ENCODE measurements around the gene SLFN12L.

Gene SLFN12L

GRCh38 chr17:35537601-35538141, at the start of gene SLFN12L:
SLFN12L (minus strand) TSS chr17:35537678; CDS start chr17:35522364, 15,314 bp downstream.
- TF ChIP-seq CTCF (IDR thresholded peaks at IDR 0.05; ENCODE audit: insufficient read depth, missing control alignments), result no peak
- no peak for DNase-seq (ENCODE audit: insufficient read length, low spot score)
- FAIRE-seq, result no peak

DNA sequence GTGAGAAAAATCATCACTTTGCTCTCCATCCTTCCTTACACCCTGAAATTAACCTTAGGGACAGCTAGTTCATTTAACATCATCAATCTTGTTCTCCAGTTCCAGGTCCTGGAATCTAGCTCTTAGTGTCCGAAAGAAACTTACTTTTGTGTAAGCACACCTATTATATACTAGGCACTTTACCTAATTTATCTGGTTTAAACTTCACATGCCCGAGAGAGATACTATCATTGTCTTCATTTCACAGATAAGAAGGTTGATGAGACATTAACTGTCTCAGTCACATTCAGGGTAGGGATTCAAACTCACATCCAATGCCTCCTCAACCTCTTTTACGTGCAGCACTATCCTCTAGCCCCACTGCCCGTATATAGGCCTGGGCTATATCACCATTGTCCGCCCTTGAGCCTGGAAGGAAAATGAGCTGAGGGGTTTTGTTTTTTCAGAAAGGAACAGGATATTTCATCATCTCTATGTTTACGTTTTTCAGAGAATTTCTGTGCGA, 49.1 kb upstream of the SLFN12L start:
- FAIRE-seq (no peak), DNase-seq (ENCODE audit: insufficient read length, low spot score) (no peak)
- TF ChIP-seq CTCF (IDR thresholded peaks at IDR 0.05; ENCODE audit: insufficient read depth, missing control alignments), result no peak

DNA sequence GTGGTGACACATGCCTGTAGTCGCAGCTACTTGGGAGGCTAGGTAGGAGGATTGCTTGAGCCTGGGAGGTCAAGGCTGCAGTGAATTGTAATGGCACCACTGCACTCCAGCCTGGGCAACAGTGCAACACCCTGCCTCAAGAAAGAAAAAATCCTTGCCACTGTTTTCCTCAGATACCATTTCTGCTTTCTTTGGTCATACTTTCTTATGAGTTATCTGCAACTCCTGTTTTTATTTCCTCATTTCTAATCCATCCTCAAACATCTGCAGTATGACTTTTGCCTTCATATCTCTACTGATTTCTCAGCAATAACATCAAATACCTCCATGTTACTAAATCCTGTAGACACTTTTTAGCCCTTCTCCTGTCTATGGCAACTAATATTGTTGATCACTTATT, 46.6 kb upstream of the SLFN12L start:
- no peak for TF ChIP-seq CTCF (IDR thresholded peaks at IDR 0.05; ENCODE audit: insufficient read depth, missing control alignments)

DNA sequence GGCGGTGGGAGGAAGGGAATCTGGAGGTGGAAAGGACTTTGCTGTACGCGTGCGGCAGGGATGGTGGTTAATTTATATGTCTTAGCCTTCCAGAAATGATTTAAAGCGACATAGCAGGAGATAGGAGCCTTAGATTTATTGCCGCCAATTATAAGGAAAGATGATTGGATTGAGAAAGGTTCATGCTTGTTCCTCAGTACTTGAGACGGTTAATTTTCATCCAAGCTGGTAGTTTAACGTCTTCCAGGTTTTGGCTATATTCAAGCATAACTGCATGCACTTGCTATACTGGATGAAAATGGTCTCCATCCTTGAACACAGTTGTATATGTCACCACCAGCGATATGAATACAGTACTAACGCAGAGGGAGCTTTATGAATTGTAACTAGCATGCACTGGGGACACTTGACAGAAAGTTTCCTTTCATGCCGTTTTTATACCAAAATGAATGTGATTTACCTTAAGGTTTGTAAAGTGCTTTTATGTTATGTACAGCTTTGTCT, 41.5 kb upstream of the SLFN12L start:
- FAIRE-seq (no peak), DNase-seq (ENCODE audit: insufficient read length, low spot score) (no peak)
- no peak for TF ChIP-seq CTCF (IDR thresholded peaks at IDR 0.05; ENCODE audit: insufficient read depth, missing control alignments)

More for the DNA sequence above, 46.6 kb upstream of the SLFN12L start:
- FAIRE-seq (no peak), DNase-seq (ENCODE audit: insufficient read length, low spot score) (no peak)

DNA sequence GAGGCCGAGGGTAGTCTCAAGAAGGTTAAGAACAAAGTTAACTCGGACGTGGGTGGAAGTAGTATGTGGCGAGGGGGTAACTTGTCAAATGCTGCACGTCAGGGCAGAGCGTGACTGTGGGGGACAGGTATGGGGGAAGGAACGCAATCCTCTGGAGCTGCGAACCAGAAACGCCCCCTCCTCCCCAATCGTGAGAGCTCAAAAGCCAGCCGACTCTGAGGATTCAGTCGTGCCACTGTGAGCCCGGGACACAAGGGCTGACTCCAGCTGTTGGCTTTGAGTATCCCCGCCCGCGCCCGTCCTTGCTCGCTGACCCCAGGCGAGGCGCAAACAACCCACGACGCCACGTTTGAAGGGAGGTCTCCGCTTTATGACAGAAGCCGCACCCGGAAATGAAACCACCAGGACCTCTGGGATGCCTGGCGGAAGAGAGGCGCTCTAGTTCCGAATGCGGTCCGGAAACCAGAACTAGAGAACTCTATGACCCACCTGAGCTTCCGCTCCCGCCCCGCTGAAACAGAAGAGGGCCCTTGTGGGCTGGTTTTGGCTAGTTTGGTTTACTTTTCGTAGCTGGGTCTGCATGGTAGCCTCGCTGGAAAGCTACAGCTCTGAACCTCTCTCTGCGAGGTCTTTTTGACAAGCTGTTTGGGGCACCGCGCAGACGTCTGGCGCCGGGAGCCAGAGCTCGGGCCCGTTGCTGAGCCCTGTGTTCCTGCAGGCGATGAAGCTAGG, 40.9 kb upstream of the SLFN12L start, which contains the start of gene PEX12:
TSS of gene PEX12 (minus strand) at position 375 of the 732 bp plus-strand sequence. CDS start 550 bp downstream, outside the sequence.
- TF ChIP-seq CTCF (IDR thresholded peaks at IDR 0.05; ENCODE audit: insufficient read depth, missing control alignments), result no peak
- FAIRE-seq (no peak), DNase-seq (ENCODE audit: insufficient read length, low spot score) (peak; percentile 68)

DNA sequence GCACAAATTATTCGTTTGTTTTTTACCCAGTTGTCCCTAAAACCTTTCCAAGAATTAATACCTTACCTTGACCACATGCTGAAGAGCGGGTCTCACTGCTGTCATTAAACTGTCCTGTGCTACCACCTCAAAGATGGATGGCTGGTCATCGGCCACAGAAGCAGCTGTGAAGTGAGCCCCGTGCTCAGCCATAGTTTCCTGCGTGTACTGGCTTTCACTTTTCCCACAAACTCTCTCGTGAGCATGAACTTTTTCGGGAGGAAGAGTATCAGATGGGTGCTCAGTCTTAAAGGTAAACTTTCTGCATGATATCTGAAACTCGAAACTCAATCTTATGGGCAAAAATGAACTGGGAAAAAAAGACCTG, 40.3 kb upstream of the SLFN12L start:
- no peak for TF ChIP-seq CTCF (IDR thresholded peaks at IDR 0.05; ENCODE audit: insufficient read depth, missing control alignments)
- FAIRE-seq (no peak), DNase-seq (ENCODE audit: insufficient read length, low spot score) (no peak)

GRCh38 chr17:35575759-35576158, 38.3 kb upstream of the SLFN12L start:
- TF ChIP-seq CTCF (IDR thresholded peaks at IDR 0.05; ENCODE audit: insufficient read depth, missing control alignments), result no peak
- no peak for FAIRE-seq

More at GRCh38 chr17:35575759-35576158, 38.3 kb upstream of the SLFN12L start:
- no peak for DNase-seq (ENCODE audit: insufficient read length, low spot score)

Measured in D721Med (cell line).